Measurements from ENCODE around the gene FAM43B.

The FAM43B gene

GRCh38 chr1:20594746-20595145 lies 42.4 kb downstream of the FAM43B start:
- DNase-seq: no peak

GRCh38 chr1:20596106-20596505 lies 43.7 kb downstream of the FAM43B start:
- no peak for DNase-seq

GRCh38 chr1:20597650-20598049 lies 45.3 kb downstream of the FAM43B start:
- no peak for DNase-seq

GRCh38 chr1:20600156-20600555 lies 47.8 kb downstream of the FAM43B start:
- DNase-seq: no peak

GRCh38 chr1:20601129-20601825 lies 48.9 kb downstream of the FAM43B start:
- DNase-seq: no peak

GRCh38 chr1:20602851-20603450 lies 50.6 kb downstream of the FAM43B start:
- no peak for DNase-seq

- DNase-seq: no peak
Observed at GRCh38 chr1:20603504-20604464, 51.4 kb downstream of the FAM43B start.
